GM23338 (cell line): ENCODE measurements around the gene PLPP4.

Experiments used
- CREB1 ChIP-seq: fragments of 250-450 bp; sonication (Bioruptor Pico); IDR thresholded peaks from 2 replicates; pipeline ENCODE4 v1.5.0; 2020; ENCODE audit warnings: low read depth, mild to moderate bottlenecking, moderate library complexity
- EZH2 ChIP-seq: fragments of 200-600 bp; sonication (generic); IDR thresholded peaks from one replicate; pipeline ENCODE4 v1.8.0; 2017; ENCODE audit warnings: antibody characterized with exemption, mild to moderate bottlenecking, low read depth; ENCODE audit not compliant: unreplicated experiment
- POLR2AphosphoS5 ChIP-seq: IDR thresholded peaks from 2 replicates; pipeline ENCODE4 v1.6.1; 2016; ENCODE audit warnings: antibody characterized with exemption, low read depth
- ZNF114 ChIP-seq: fragments of 250-450 bp; sonication (Bioruptor Pico); IDR thresholded peaks from 2 replicates; pipeline ENCODE4 v1.5.0; 2020; ENCODE audit warnings: mild to moderate bottlenecking, moderate library complexity
- TF ChIP-seq, protein P1 (sequence below): IDR thresholded peaks from one replicate; pipeline ENCODE4 v1.6.1; 2018; ENCODE audit warnings: antibody characterized with exemption; ENCODE audit not compliant: unreplicated experiment
- TF ChIP-seq, protein P2 (sequence below), 2 experiments: fragments of 200-600 bp in 1 of 2; sonication (generic) in 1 of 2; conservative IDR thresholded peaks; 2 replicates each; pipeline versions ENCODE4 v1.5.1 to v1.6.1; 2016 to 2017; ENCODE audit warnings: antibody characterized with exemption in 2 of 2, low read depth in 2 of 2, mild to moderate bottlenecking in 2 of 2, moderate library complexity in 1 of 2

DNA sequence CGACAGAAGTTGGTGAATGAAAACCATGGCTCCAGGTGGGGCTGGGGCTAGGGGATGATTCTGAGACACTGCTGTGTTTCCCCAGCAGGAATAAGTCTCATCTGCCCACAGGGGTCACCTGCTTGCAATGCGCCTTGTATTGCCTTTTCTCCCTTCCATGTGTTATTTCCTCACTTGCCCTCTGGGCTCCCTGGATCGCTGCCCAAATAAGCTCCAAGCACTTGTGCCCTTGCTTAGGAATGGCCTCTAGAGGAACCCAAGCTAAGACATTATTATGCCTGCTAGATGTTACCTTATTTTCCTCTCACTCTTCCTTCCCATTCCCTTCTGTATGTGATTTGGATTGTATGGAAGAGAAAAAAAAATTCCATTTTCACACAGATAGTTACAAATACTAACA, 24.8 kb upstream of the PLPP4 start:
- TF ChIP-seq ZNF114 (CRISPR knock-in tag), result no peak
- TF ChIP-seq EZH2, result no peak
- TF ChIP-seq, protein P1, sequence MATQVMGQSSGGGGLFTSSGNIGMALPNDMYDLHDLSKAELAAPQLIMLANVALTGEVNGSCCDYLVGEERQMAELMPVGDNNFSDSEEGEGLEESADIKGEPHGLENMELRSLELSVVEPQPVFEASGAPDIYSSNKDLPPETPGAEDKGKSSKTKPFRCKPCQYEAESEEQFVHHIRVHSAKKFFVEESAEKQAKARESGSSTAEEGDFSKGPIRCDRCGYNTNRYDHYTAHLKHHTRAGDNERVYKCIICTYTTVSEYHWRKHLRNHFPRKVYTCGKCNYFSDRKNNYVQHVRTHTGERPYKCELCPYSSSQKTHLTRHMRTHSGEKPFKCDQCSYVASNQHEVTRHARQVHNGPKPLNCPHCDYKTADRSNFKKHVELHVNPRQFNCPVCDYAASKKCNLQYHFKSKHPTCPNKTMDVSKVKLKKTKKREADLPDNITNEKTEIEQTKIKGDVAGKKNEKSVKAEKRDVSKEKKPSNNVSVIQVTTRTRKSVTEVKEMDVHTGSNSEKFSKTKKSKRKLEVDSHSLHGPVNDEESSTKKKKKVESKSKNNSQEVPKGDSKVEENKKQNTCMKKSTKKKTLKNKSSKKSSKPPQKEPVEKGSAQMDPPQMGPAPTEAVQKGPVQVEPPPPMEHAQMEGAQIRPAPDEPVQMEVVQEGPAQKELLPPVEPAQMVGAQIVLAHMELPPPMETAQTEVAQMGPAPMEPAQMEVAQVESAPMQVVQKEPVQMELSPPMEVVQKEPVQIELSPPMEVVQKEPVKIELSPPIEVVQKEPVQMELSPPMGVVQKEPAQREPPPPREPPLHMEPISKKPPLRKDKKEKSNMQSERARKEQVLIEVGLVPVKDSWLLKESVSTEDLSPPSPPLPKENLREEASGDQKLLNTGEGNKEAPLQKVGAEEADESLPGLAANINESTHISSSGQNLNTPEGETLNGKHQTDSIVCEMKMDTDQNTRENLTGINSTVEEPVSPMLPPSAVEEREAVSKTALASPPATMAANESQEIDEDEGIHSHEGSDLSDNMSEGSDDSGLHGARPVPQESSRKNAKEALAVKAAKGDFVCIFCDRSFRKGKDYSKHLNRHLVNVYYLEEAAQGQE, result no peak
- TF ChIP-seq, protein P2, sequence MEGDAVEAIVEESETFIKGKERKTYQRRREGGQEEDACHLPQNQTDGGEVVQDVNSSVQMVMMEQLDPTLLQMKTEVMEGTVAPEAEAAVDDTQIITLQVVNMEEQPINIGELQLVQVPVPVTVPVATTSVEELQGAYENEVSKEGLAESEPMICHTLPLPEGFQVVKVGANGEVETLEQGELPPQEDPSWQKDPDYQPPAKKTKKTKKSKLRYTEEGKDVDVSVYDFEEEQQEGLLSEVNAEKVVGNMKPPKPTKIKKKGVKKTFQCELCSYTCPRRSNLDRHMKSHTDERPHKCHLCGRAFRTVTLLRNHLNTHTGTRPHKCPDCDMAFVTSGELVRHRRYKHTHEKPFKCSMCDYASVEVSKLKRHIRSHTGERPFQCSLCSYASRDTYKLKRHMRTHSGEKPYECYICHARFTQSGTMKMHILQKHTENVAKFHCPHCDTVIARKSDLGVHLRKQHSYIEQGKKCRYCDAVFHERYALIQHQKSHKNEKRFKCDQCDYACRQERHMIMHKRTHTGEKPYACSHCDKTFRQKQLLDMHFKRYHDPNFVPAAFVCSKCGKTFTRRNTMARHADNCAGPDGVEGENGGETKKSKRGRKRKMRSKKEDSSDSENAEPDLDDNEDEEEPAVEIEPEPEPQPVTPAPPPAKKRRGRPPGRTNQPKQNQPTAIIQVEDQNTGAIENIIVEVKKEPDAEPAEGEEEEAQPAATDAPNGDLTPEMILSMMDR (conservative IDR thresholded peaks at IDR 0.05; ENCODE audit: low read depth in 2 of 2), result no peak
- TF ChIP-seq CREB1 (CRISPR knock-in tag), result no peak
- no peak for TF ChIP-seq POLR2AphosphoS5
